NT2/D1 (cell line): ENCODE data around the gene LRRC34.

Experiments used
- DNase-seq: peaks from one replicate; pipeline ENCODE4 v3.0.0-alpha.2; 2011; ENCODE audit warnings: low read depth, low spot score
- H3K27me3 ChIP-seq: 2 replicates; pipeline ENCODE4 v1.6.0; 2011; ENCODE audit warnings: mild to moderate bottlenecking; ENCODE audit not compliant: insufficient read length, insufficient read depth
- H3K36me3 ChIP-seq: 2 replicates; pipeline ENCODE4 v1.6.1; 2011; ENCODE audit warnings: mild to moderate bottlenecking, low read length, mixed read lengths; ENCODE audit not compliant: insufficient read depth, insufficient read length
- H3K4me1 ChIP-seq: 2 replicates; pipeline ENCODE4 v1.5.1; 2011; ENCODE audit not compliant: insufficient read depth, insufficient read length
- H3K4me3 ChIP-seq: 2 replicates; pipeline ENCODE4 v1.5.1; 2011; ENCODE audit warnings: low read depth; ENCODE audit not compliant: insufficient read length
- H3K9ac ChIP-seq: 2 replicates; pipeline ENCODE4 v1.6.0; 2011; ENCODE audit warnings: low read depth; ENCODE audit not compliant: insufficient read length
- H3K9me3 ChIP-seq: 2 replicates; pipeline ENCODE4 v1.5.1; 2011; ENCODE audit warnings: mild to moderate bottlenecking, low read length; ENCODE audit not compliant: insufficient read depth
- SUZ12 ChIP-seq: IDR thresholded peaks from 2 replicates; pipeline ENCODE4 v1.6.1; 2011; ENCODE audit not compliant: insufficient read length, insufficient read depth; ENCODE audit errors: extremely low read depth
- YY1 ChIP-seq: IDR thresholded peaks from 2 replicates; pipeline ENCODE4 v1.6.1; 2011; ENCODE audit not compliant: insufficient read length, insufficient read depth
- ZNF274 ChIP-seq: IDR thresholded peaks from 2 replicates; pipeline ENCODE4 v1.6.1; 2011; ENCODE audit warnings: mild to moderate bottlenecking, low read depth, low read length

Gene LRRC34

DNA sequence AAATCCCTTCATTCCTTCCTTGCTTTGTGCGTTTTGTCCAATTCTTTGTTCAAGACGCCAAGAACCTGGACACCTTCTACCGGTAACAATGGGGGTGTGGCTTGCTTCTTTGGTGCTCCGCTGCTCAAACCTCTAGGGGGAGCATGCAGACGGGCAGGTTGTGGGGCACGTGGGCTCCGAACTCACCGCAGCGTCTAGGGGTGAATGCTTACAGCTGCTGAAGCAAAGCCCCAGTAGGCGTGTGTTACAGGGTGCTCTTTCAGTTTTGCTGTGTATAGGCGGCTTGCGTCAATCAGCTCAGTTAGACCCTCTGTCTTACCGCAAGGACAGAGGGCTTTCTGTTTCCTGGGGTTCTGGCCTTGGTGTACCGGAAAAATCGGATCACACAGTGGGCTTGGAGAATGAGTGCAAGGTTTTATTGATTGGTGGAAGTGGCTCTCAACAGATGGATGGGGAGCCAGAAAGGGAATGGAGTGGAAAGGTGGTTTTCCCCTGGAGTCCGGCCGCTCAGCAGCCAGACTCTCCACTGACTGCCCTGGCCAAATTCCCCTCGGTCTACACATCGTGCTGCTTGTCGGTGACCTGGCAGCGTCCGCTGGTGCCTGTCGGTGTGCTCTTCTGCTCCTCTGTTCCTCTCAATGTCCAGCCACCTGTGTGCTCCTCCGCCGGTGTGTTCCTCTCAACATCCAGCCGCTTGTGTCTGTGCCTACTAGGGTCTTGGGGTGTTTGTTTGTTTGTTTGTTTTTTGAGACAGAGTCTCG lies 1.2 kb upstream of the LRRC34 start:
- H3K9me3 ChIP-seq, result peaks cover 12% of the 10 kb centered on the region
- TF ChIP-seq SUZ12 (no peak), ZNF274 (no peak), YY1 (no peak)
- H3K4me1 ChIP-seq, result peaks cover 5% of the 10 kb centered on the region
- DNase-seq, result no peak
- no peak overlapping the region for H3K9ac ChIP-seq
- no peaks in the 10 kb centered on the region for H3K36me3 ChIP-seq
- peaks cover 2% of the 10 kb centered on the region for H3K27me3 ChIP-seq
- H3K4me3 ChIP-seq, result no peak overlapping the region

- Histone ChIP-seq H3K4me1 (peaks cover 5% of the 10 kb centered on the region), H3K27me3 (peaks cover 2% of the 10 kb centered on the region), H3K9ac (no peak overlapping the region), H3K36me3 (no peaks in the 10 kb centered on the region), H3K9me3 (peaks cover 12% of the 10 kb centered on the region), H3K4me3 (peak overlapping the region; percentile 85)
- TF ChIP-seq YY1, result no peak
- TF ChIP-seq SUZ12, result no peak
- TF ChIP-seq ZNF274, result no peak
- no peak for DNase-seq
Observed at GRCh38 chr3:169813278-169813677, 574 bp upstream of the LRRC34 start.

- peaks cover 12% of the 10 kb centered on the region for H3K9me3 ChIP-seq
- no peak for TF ChIP-seq YY1
- no peak for TF ChIP-seq SUZ12
- TF ChIP-seq ZNF274, result no peak
- no peak for DNase-seq
- H3K27me3 ChIP-seq, result peaks cover 2% of the 10 kb centered on the region
- H3K4me3 ChIP-seq, result peak overlapping the region; percentile 85
- H3K4me1 ChIP-seq, result peaks cover 5% of the 10 kb centered on the region
- H3K36me3 ChIP-seq, result no peaks in the 10 kb centered on the region
- H3K9ac ChIP-seq, result peak overlapping the region; percentile 86
Observed at GRCh38 chr3:169811631-169812331, 923 bp downstream of the LRRC34 start.

- no peak for DNase-seq
- Histone ChIP-seq H3K9ac (no peak overlapping the region), H3K36me3 (peaks cover 3% of the 10 kb centered on the region), H3K4me1 (peaks cover 5% of the 10 kb centered on the region), H3K9me3 (no peaks in the 10 kb centered on the region), H3K27me3 (peaks cover 2% of the 10 kb centered on the region), H3K4me3 (no peak overlapping the region)
- TF ChIP-seq ZNF274, result no peak
Observed at GRCh38 chr3:169809230-169809795, 3.4 kb downstream of the LRRC34 start.

DNA sequence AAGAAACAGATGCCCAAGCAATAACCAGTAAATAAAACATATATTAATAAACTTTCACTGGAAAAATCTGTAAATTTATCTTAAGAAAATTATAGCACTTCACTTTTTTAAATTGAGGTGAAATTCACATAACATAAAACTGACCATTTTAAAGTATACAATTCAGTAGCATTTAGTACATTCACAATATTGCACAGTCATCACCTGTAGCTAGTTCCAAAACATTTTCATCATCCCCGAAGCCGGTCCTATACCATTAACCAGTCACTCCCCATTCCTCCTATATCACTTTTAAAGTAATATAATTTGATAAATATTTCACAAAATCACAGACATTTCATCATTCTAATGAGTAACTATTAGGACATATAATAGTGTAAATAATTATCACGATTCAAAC lies 8.0 kb downstream of the LRRC34 start:
- no peak overlapping the region for H3K9ac ChIP-seq
- TF ChIP-seq SUZ12, result no peak
- TF ChIP-seq ZNF274, result no peak
- no peak for TF ChIP-seq YY1
- no peaks in the 10 kb centered on the region for H3K4me1 ChIP-seq
- H3K9me3 ChIP-seq, result no peaks in the 10 kb centered on the region
- H3K4me3 ChIP-seq, result no peak overlapping the region
- peaks cover 15% of the 10 kb centered on the region for H3K36me3 ChIP-seq
- no peak for DNase-seq
- no peaks in the 10 kb centered on the region for H3K27me3 ChIP-seq

- Histone ChIP-seq H3K4me3 (no peak overlapping the region), H3K4me1 (no peaks in the 10 kb centered on the region), H3K9me3 (no peaks in the 10 kb centered on the region), H3K9ac (no peak overlapping the region), H3K36me3 (peaks cover 35% of the 10 kb centered on the region), H3K27me3 (no peaks in the 10 kb centered on the region)
- no peak for DNase-seq
- no peak for TF ChIP-seq YY1
- no peak for TF ChIP-seq ZNF274
- TF ChIP-seq SUZ12, result no peak
Observed at GRCh38 chr3:169792359-169792758, 20.3 kb downstream of the LRRC34 start.

DNA sequence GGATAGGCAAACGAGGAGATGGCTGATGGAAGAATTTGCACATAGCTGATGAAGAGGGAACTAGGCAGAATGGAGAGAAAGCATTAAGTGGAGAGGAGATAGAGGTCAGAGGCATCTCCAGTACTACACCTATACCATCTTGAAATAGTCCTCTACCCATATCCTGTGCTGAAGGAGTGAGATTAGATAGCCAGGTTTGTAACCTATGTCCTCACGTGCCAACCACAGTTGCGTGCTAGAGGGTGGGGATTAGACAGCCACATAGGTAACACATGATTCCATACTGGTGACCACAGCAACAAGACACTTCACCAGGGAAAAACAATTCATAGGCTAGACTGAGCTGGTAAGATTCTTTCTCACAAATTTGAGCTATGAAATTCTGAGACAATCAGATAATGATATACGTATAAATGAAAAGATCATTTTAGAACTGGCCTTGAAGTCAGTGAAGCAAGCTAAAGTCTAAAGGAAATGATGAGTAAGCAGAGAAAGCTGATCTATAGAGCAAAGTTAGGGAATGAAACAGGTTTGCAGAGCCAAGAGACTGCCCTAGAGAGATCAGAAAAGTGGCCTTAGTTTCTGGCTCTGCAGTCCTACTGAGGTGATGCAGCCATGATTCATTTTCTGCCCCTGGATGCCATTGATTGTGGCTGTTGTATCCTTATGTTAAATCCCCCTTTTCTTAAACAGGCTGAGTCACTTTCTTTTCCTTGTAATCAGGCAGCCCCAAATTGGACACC lies 21.8 kb downstream of the LRRC34 start:
- H3K27me3 ChIP-seq, result no peaks in the 10 kb centered on the region
- H3K4me3 ChIP-seq, result no peak overlapping the region
- no peak for TF ChIP-seq ZNF274
- TF ChIP-seq YY1, result no peak
- no peak for TF ChIP-seq SUZ12
- no peaks in the 10 kb centered on the region for H3K9me3 ChIP-seq
- no peaks in the 10 kb centered on the region for H3K4me1 ChIP-seq
- no peak overlapping the region for H3K9ac ChIP-seq
- DNase-seq, result no peak
- H3K36me3 ChIP-seq, result peaks cover 50% of the 10 kb centered on the region
